H1 (cell line): ENCODE results near the gene NR2F1-AS1. TPM values are rescaled to one million over a fixed set of nuclear protein-coding genes. Genes with fewer than 3 reads are reported as not detected.
A peak's percentile ranks its signal among the peaks of the same experiment; 100 is the strongest.

Experiments
- CBX5 ChIP-seq: fragments of 300-800, 300-1000 bp; sonication (generic); IDR thresholded peaks from 2 replicates; pipeline ENCODE4 v1.7.1; 2016; ENCODE audit warnings: antibody characterized with exemption, low read length, low read depth
- CHD1 ChIP-seq: IDR thresholded peaks from 2 replicates; pipeline ENCODE4 v1.6.1; 2012; ENCODE audit warnings: low read depth, low read length, improper control_type of control experiment
- CTBP2 ChIP-seq: IDR thresholded peaks from 2 replicates; pipeline ENCODE4 v1.7.0; 2011; ENCODE audit warnings: borderline replicate concordance, mild to moderate bottlenecking, moderate library complexity, mixed read lengths, low read length; ENCODE audit not compliant: insufficient read depth, insufficient read length
- EZH2 ChIP-seq: fragments of 200-600 bp; sonication (generic); IDR thresholded peaks from 2 replicates; pipeline ENCODE4 v1.7.1; 2012; ENCODE audit warnings: low read depth, mild to moderate bottlenecking, moderate library complexity, low read length, inconsistent platforms; ENCODE audit not compliant: severe bottlenecking
- GABPA ChIP-seq: IDR thresholded peaks from 2 replicates; pipeline ENCODE4 v1.6.1; 2011; ENCODE audit warnings: mild to moderate bottlenecking, low read length, moderate library complexity, borderline replicate concordance; ENCODE audit not compliant: insufficient read depth
- JUN ChIP-seq: IDR thresholded peaks from 2 replicates; pipeline ENCODE4 v1.6.1; 2011; ENCODE audit warnings: low read depth, mild to moderate bottlenecking, improper control_type of control experiment, low read length
- SIN3A ChIP-seq, 2 experiments: IDR thresholded peaks in 1 of 2; conservative IDR thresholded peaks in 1 of 2; 2 replicates each; pipeline ENCODE4 v1.6.1; 2011 to 2012; ENCODE audit warnings: low read length in 2 of 2, improper control_type of control experiment in 1 of 2, low read depth in 1 of 2, mild to moderate bottlenecking in 1 of 2
- polyA plus RNA-seq, 7 experiments: library from polyadenylated mRNA; depleted of rRNA in 3 of 7; stranded (reverse) in 5 of 7; unstranded in 2 of 7; fragments of >200 nt in 5 of 7; fragments of 200-250 nt in 2 of 7; gene quantifications; 1 replicate in 5 of 7; 2 replicates in 1 of 7; 4 replicates in 1 of 7; pipeline versions ENCODE4 v1.2.1 to v1.2.3, GENCODE V29; 2011 to 2013; ENCODE audit warnings: missing spikeins in 2 of 7, mixed read lengths in 2 of 7
- total RNA-seq: library from RNA; stranded (reverse); fragmentation: NEBNext Ultra II Directional; extraction: Animal tissue kit (Norgen Biotek cat#: 25700); gene quantifications from 2 replicates; pipeline ENCODE4 v1.2.1, GENCODE V29; 2021
- TF ChIP-seq, protein P1 (sequence below): IDR thresholded peaks from 2 replicates; pipeline ENCODE4 v1.6.1; 2012; ENCODE audit warnings: inconsistent platforms
- TF ChIP-seq, protein P2 (sequence below): fragments of 300-600 bp; sonication (generic); IDR thresholded peaks from 2 replicates; pipeline ENCODE4 v1.7.1; 2012; ENCODE audit warnings: low read length, moderate library complexity, mild to moderate bottlenecking, inconsistent platforms; ENCODE audit not compliant: insufficient replicate concordance

Gene NR2F1-AS1
- total and polyA plus RNA-seq, 2 of the 8 experiments (the other 6 are each of a cell fraction or from before 2014, with no cell fraction given): 1.6 to 5.6 TPM

DNA sequence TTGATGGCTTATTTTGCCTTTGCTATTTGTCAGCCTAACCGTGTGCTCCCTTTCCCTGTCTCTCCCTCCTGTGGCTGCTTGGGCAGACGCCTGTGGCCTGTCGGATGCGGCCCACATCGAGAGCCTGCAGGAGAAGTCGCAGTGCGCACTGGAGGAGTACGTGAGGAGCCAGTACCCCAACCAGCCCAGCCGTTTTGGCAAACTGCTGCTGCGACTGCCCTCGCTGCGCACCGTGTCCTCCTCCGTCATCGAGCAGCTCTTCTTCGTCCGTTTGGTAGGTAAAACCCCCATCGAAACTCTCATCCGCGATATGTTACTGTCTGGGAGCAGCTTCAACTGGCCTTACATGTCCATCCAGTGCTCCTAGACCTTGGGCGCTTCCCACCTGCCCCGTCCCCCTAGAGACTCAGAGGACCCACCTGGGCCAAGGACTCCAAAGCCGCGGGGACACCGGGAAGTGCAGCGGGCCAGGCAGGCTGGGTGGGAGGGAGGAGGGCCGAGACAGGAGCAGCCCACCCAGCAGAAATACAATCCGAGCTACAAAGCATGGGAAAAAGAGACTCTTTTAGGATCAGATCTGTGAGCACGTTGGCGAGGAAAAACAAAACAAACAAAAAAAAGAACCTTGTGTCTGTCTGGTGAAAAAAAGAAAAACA, 12.6 kb upstream of the NR2F1-AS1 start (continued):
- TF ChIP-seq EZH2: peak; percentile 99
- TF ChIP-seq, protein P1, sequence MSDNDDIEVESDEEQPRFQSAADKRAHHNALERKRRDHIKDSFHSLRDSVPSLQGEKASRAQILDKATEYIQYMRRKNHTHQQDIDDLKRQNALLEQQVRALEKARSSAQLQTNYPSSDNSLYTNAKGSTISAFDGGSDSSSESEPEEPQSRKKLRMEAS: no peak
- TF ChIP-seq, protein P2, sequence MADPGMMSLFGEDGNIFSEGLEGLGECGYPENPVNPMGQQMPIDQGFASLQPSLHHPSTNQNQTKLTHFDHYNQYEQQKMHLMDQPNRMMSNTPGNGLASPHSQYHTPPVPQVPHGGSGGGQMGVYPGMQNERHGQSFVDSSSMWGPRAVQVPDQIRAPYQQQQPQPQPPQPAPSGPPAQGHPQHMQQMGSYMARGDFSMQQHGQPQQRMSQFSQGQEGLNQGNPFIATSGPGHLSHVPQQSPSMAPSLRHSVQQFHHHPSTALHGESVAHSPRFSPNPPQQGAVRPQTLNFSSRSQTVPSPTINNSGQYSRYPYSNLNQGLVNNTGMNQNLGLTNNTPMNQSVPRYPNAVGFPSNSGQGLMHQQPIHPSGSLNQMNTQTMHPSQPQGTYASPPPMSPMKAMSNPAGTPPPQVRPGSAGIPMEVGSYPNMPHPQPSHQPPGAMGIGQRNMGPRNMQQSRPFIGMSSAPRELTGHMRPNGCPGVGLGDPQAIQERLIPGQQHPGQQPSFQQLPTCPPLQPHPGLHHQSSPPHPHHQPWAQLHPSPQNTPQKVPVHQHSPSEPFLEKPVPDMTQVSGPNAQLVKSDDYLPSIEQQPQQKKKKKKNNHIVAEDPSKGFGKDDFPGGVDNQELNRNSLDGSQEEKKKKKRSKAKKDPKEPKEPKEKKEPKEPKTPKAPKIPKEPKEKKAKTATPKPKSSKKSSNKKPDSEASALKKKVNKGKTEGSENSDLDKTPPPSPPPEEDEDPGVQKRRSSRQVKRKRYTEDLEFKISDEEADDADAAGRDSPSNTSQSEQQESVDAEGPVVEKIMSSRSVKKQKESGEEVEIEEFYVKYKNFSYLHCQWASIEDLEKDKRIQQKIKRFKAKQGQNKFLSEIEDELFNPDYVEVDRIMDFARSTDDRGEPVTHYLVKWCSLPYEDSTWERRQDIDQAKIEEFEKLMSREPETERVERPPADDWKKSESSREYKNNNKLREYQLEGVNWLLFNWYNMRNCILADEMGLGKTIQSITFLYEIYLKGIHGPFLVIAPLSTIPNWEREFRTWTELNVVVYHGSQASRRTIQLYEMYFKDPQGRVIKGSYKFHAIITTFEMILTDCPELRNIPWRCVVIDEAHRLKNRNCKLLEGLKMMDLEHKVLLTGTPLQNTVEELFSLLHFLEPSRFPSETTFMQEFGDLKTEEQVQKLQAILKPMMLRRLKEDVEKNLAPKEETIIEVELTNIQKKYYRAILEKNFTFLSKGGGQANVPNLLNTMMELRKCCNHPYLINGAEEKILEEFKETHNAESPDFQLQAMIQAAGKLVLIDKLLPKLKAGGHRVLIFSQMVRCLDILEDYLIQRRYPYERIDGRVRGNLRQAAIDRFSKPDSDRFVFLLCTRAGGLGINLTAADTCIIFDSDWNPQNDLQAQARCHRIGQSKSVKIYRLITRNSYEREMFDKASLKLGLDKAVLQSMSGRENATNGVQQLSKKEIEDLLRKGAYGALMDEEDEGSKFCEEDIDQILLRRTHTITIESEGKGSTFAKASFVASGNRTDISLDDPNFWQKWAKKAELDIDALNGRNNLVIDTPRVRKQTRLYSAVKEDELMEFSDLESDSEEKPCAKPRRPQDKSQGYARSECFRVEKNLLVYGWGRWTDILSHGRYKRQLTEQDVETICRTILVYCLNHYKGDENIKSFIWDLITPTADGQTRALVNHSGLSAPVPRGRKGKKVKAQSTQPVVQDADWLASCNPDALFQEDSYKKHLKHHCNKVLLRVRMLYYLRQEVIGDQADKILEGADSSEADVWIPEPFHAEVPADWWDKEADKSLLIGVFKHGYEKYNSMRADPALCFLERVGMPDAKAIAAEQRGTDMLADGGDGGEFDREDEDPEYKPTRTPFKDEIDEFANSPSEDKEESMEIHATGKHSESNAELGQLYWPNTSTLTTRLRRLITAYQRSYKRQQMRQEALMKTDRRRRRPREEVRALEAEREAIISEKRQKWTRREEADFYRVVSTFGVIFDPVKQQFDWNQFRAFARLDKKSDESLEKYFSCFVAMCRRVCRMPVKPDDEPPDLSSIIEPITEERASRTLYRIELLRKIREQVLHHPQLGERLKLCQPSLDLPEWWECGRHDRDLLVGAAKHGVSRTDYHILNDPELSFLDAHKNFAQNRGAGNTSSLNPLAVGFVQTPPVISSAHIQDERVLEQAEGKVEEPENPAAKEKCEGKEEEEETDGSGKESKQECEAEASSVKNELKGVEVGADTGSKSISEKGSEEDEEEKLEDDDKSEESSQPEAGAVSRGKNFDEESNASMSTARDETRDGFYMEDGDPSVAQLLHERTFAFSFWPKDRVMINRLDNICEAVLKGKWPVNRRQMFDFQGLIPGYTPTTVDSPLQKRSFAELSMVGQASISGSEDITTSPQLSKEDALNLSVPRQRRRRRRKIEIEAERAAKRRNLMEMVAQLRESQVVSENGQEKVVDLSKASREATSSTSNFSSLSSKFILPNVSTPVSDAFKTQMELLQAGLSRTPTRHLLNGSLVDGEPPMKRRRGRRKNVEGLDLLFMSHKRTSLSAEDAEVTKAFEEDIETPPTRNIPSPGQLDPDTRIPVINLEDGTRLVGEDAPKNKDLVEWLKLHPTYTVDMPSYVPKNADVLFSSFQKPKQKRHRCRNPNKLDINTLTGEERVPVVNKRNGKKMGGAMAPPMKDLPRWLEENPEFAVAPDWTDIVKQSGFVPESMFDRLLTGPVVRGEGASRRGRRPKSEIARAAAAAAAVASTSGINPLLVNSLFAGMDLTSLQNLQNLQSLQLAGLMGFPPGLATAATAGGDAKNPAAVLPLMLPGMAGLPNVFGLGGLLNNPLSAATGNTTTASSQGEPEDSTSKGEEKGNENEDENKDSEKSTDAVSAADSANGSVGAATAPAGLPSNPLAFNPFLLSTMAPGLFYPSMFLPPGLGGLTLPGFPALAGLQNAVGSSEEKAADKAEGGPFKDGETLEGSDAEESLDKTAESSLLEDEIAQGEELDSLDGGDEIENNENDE: no peak
- TF ChIP-seq GABPA: no peak
- TF ChIP-seq CBX5: no peak
- TF ChIP-seq SIN3A (conservative IDR thresholded peaks at IDR 0.05 in 1 of 2, IDR thresholded peaks at IDR 0.05 in 1 of 2; ENCODE audit: low read depth in 1 of 2, low read length in 2 of 2): no peak
- no peak for TF ChIP-seq JUN
- TF ChIP-seq CTBP2: peak; percentile 82
- TF ChIP-seq CHD1: no peak
